ENCODE results near the gene PCGF1.

DNA sequence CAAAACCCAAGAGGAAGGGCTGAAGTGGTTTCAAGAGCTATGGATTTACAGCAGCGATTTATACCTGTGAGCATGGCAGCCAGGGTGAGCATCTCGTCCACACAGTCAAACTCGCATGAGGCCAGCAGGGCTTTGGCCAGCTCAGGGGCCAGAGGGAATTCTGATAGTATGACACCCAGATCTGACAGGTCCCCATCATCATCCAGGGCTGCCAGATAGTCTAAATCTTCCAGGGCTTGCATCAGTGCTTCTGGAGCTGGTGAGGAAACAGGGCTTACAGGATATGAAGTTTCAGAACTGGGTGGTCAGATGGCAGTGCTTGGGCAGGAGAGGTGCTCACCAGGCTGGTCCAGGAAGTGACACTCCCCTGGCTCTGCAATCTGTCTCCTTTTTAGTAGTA is 15.0 kb upstream of the PCGF1 start:
- TF ChIP-seq, protein P1, sequence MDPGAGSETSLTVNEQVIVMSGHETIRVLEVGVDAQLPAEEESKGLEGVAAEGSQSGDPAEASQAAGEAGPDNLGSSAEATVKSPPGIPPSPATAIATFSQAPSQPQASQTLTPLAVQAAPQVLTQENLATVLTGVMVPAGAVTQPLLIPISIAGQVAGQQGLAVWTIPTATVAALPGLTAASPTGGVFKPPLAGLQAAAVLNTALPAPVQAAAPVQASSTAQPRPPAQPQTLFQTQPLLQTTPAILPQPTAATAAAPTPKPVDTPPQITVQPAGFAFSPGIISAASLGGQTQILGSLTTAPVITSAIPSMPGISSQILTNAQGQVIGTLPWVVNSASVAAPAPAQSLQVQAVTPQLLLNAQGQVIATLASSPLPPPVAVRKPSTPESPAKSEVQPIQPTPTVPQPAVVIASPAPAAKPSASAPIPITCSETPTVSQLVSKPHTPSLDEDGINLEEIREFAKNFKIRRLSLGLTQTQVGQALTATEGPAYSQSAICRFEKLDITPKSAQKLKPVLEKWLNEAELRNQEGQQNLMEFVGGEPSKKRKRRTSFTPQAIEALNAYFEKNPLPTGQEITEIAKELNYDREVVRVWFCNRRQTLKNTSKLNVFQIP (CRISPR knock-in tag; IDR thresholded peaks at IDR 0.05; ENCODE audit: borderline replicate concordance, low read depth): no peak
- TF ChIP-seq, protein P2, sequence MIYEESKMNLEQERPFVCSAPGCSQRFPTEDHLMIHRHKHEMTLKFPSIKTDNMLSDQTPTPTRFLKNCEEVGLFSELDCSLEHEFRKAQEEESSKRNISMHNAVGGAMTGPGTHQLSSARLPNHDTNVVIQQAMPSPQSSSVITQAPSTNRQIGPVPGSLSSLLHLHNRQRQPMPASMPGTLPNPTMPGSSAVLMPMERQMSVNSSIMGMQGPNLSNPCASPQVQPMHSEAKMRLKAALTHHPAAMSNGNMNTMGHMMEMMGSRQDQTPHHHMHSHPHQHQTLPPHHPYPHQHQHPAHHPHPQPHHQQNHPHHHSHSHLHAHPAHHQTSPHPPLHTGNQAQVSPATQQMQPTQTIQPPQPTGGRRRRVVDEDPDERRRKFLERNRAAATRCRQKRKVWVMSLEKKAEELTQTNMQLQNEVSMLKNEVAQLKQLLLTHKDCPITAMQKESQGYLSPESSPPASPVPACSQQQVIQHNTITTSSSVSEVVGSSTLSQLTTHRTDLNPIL (CRISPR knock-in tag; IDR thresholded peaks at IDR 0.05; ENCODE audit: low read depth): no peak

Measured in SK-N-SH treated with all-trans-retinoic acid at 6 μM for 48 hours (cell line).